Subcutaneous adipose tissue (tissue), 4 donors: ENCODE results near the gene GDF7. TPM values are rescaled to one million over a fixed set of nuclear protein-coding genes. Genes with fewer than 3 reads are reported as not detected.

Source experiments
- CTCF ChIP-seq: fragments of 450-650 bp; IDR thresholded peaks from one replicate; pipeline ENCODE4 v1.5.1; 2016; ENCODE audit warnings: low read depth, mild to moderate bottlenecking, control low read depth, antibody characterized with exemption, moderate library complexity
- total RNA-seq, 4 donors: library from RNA; depleted of rRNA; stranded (reverse); fragments of >200 nt; gene quantifications; one replicate each; pipeline ENCODE4 v1.1.0, GENCODE V29; 2016

Gene GDF7
- total RNA-seq, 4 donors from 2014 or later = under 0.01 to 0.19 (median under 0.01) TPM; not detected in 1

- no peak for TF ChIP-seq CTCF
Observed at GRCh38 chr2:20620696-20621365, 46.1 kb upstream of the GDF7 start.

- TF ChIP-seq CTCF = no peak
Observed at GRCh38 chr2:20621366-20622295, 45.3 kb upstream of the GDF7 start.

- TF ChIP-seq CTCF = no peak
Observed at GRCh38 chr2:20622296-20622686, 44.7 kb upstream of the GDF7 start.

- no peak for TF ChIP-seq CTCF
Observed at GRCh38 chr2:20622731-20623130, 44.2 kb upstream of the GDF7 start.

DNA sequence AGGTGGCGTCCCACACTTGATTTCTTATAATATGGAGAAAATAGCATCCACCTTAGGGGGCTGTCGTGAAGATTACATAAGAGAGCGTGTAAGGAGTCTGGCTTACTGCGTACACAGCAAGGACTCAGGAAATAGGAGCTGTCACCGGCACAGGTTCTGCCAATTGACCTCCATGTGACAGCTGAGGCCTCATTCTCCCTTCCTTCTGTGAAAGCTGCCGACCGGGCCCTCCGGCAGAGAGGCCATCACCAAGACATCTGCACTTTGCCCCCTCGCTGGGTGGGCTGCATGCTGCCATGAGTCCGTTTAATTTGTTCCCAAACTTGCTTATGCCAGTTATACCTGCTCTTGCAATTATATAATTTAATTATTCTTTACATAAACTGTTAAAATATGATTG, 43.7 kb upstream of the GDF7 start:
- TF ChIP-seq CTCF = no peak

GRCh38 chr2:20623741-20624155, 43.2 kb upstream of the GDF7 start:
- TF ChIP-seq CTCF = no peak

DNA sequence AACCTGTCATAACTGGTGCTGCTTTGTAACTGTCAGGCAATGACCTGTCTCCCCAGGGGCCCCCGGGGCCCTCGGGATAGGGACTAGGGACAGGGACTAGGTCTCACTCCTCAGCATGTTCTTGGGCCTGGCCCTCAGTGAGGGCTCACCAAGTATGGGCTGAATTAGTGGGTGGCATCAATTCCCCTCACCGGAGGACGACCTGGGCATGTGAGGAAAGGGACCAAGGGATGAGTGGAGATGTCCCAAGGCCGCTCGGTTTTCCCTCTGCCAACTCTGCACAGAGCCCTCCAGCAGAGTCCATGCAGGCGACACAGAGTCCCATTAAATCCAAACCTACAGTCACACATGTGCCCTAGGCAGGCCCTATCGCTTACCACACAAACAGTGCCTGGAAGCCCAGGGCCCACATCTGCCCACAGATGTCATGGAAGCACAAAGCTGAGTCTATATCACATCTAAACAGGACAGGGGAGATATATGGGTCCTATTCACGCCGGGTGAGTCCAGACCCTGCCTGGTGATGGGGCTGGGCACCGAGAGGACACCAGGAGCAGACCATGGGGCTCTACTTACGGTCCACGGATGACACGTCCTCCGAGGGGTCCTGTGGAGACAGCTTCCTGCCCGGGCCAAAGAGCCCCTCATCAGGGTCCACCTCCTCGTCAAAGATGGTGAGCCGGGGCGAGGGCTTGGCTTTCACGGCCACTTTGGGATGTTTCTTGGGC, 42.6 kb upstream of the GDF7 start:
- TF ChIP-seq CTCF = no peak
